Fibroblast of the aortic adventitia (primary cell): ENCODE results near the gene C14orf93. TPM values are rescaled to one million over a fixed set of nuclear protein-coding genes. Genes with fewer than 3 reads are reported as not detected.

Experiments
- DNase-seq: peaks from one replicate; pipeline ENCODE4 v3.0.0-alpha.2; 2010; ENCODE audit warnings: low read depth
- H3K4me3 ChIP-seq: 2 replicates; pipeline ENCODE4 v1.5.1; 2011; ENCODE audit warnings: low read depth, mild to moderate bottlenecking, control low read depth, low read length, moderate library complexity
- CTCF ChIP-seq: IDR thresholded peaks from 2 replicates; pipeline ENCODE4 v1.5.1; 2011; ENCODE audit warnings: mild to moderate bottlenecking, low read length, control low read depth, inconsistent platforms; ENCODE audit not compliant: insufficient read depth
- total RNA-seq: library from RNA; depleted of rRNA; stranded (reverse); fragments of >200 nt; gene quantifications from 2 replicates; pipeline ENCODE4 v1.2.3, GENCODE V29; 2012; ENCODE audit warnings: low replicate concordance

Gene C14orf93
- total RNA-seq, 1 donor: 7.0 TPM

DNA sequence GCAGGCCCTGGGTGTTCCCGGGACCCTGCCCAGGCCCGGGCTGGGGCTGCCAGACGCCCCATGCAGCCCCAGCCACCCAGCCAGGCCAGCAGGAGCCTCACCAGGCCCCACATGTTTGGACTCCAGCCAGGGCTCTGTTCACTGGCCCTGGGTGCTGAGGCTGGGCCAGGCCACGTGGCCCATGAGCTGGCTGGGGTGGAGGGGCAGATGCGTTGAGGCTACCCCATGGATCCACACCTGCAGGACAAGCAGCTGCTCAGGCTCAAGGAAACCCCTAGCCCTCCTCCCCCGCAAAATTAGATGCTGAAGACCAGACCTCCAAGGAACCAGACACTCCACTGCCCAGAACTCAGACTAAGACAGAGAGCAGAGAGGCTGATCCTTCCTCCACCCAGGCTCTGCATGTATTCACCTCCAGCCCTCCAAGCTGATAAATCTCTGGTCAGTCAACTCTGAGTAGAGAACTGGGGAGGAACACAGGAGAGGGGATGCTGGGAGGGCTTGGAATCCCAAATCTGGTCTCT lies 45.7 kb upstream of the C14orf93 start:
- no peak overlapping the region for H3K4me3 ChIP-seq
- no peak for DNase-seq
- TF ChIP-seq CTCF: no peak

DNA sequence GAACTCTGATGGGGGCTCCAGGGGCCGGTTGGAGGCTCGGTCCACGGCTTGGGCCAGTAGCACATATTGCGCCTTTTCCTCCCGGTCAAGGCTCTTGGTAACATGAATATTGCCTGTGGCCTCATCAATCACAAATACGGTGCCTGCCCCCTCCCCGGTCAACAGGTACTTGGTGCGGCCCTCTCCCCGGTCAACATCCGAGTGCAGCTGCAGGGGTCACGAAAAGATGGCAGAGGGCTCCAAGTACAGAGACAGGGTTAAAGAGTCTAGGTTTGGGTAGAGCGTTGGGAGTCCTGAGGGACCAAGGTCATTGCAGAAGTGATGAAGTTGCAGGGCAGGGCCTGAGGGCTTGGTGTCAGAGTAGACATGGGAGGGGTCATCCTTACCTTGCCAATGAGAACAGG lies 45.2 kb upstream of the C14orf93 start:
- DNase-seq: no peak
- TF ChIP-seq CTCF: no peak
- H3K4me3 ChIP-seq: no peak overlapping the region

GRCh38 chr14:23054000-23054811 lies 44.3 kb upstream of the C14orf93 start:
- H3K4me3 ChIP-seq: no peak overlapping the region
- DNase-seq: no peak
- TF ChIP-seq CTCF: no peak

- H3K4me3 ChIP-seq: no peak overlapping the region
- DNase-seq: no peak
- TF ChIP-seq CTCF: no peak
Observed at GRCh38 chr14:23053426-23053825, 43.5 kb upstream of the C14orf93 start.

- no peak overlapping the region for H3K4me3 ChIP-seq
- no peak for TF ChIP-seq CTCF
- no peak for DNase-seq
Observed at GRCh38 chr14:23052671-23053070, 42.7 kb upstream of the C14orf93 start.

DNA sequence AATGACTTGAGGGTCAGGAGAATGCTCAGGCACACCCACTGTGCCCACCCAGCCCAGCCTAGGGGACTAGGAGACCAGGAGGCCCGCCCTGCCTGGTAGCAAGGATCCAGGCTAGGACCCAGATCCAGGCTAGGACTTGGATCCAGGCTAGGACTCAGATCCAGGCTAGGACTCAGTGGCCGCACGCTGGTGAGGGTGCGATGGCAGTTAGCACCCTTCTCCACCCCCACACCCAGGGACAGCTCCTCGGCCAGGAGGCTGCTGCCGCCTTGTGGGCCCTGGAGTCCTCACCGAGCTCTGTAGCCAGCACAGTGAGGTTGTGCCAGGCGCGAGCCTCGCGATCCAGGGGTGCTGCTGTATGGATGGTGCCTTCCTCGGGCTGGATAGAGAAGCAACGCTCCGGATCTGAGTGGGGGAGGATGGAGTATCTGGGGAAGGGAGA lies 42.3 kb upstream of the C14orf93 start:
- TF ChIP-seq CTCF: peak; percentile 37
- H3K4me3 ChIP-seq: no peak overlapping the region
- peak; percentile 12 for DNase-seq
